Measurements from ENCODE around the gene ZFP36L2.

ZFP36L2 gene

DNA sequence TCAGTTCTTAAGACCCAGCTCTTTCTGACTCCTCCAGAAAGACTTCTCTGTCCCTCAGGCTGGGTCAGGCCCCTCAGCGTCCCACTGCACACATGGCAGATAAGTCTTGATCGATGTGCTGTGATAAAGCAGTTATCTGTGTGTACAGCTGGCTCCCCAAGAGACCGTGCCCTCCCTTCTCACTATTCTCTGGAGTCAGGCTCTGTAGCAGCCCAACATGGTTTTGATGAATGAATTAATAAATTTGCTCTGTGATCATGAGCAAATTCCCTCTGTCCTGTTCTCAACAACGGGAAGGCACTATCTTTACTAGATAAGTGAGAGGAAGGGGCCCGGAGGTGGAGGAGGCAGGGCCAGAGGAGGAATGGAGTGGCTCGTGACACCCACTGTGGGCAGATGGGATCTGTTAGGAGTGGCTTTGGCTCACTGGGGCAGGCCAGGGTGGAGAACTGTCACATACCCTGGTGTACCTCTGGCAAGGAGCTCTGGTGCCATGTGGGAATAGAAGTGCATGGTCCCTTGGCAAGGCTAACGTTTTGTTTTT lies 48.3 kb downstream of the ZFP36L2 start:
- Histone ChIP-seq H3K4me3 (ENCODE audit: low read depth, low read length) (no peak overlapping the region), H3K4me1 (peaks cover 11% of the 10 kb centered on the region), H3K36me3 (no peaks in the 10 kb centered on the region), H3K9me3 (peaks cover 14% of the 10 kb centered on the region), H3K27me3 (no peaks in the 10 kb centered on the region)
- no peak for DNase-seq
- TF ChIP-seq, protein P1, sequence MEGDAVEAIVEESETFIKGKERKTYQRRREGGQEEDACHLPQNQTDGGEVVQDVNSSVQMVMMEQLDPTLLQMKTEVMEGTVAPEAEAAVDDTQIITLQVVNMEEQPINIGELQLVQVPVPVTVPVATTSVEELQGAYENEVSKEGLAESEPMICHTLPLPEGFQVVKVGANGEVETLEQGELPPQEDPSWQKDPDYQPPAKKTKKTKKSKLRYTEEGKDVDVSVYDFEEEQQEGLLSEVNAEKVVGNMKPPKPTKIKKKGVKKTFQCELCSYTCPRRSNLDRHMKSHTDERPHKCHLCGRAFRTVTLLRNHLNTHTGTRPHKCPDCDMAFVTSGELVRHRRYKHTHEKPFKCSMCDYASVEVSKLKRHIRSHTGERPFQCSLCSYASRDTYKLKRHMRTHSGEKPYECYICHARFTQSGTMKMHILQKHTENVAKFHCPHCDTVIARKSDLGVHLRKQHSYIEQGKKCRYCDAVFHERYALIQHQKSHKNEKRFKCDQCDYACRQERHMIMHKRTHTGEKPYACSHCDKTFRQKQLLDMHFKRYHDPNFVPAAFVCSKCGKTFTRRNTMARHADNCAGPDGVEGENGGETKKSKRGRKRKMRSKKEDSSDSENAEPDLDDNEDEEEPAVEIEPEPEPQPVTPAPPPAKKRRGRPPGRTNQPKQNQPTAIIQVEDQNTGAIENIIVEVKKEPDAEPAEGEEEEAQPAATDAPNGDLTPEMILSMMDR (IDR thresholded peaks at IDR 0.05; ENCODE audit: low read depth, low read length) = no peak

DNA sequence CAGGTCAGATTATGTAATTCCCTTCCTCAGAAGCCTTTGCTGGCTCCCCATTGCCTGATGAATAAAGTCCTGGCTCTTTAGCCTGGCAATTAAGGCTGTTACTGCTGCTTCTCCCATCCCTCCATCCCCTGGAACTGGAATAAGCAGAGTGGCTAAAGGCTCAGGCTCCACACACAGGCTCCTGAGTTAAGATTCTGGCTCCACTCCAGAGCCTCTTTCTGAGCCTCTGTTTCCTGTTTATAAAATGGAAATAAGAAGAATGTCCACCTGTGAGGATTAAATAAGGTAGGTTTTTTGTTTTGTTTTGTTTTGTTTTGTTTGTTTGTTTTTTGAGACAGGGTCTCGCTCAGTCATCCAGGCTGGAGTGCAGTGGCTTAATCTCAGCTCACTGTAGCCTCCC lies 50.0 kb downstream of the ZFP36L2 start:
- Histone ChIP-seq H3K27me3 (no peaks in the 10 kb centered on the region), H3K36me3 (no peaks in the 10 kb centered on the region), H3K9me3 (peaks cover 14% of the 10 kb centered on the region), H3K4me3 (ENCODE audit: low read depth, low read length) (no peak overlapping the region), H3K4me1 (peaks cover 14% of the 10 kb centered on the region)
- TF ChIP-seq, protein P1 (IDR thresholded peaks at IDR 0.05; ENCODE audit: low read depth, low read length) = no peak
- DNase-seq = no peak

DNA sequence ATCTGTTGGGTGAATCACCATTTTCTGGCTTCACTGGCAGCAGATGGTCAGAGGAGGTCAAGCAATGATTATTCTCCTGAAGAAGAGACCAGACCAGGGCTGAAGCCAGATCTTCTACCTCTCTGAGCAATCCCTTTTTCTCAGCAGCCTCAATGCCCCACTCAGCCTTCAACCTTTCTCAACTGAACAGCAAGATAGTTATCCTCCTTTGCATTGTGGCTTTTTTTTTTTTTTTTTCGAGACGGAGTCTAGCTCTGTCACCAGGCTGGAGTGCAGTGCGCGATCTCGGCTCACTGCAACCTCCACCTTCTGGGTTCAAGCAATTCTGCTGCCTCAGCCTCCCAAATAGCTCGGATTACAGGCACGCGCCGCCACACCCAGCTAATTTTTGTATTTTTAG lies 50.5 kb downstream of the ZFP36L2 start:
- TF ChIP-seq, protein P1 (IDR thresholded peaks at IDR 0.05; ENCODE audit: low read depth, low read length) = no peak
- H3K36me3 ChIP-seq = no peaks in the 10 kb centered on the region
- no peaks in the 10 kb centered on the region for H3K27me3 ChIP-seq
- no peak for DNase-seq
- H3K9me3 ChIP-seq = peaks cover 14% of the 10 kb centered on the region
- no peak overlapping the region for H3K4me3 ChIP-seq (ENCODE audit: low read depth, low read length)
- H3K4me1 ChIP-seq = peaks cover 14% of the 10 kb centered on the region

DNA sequence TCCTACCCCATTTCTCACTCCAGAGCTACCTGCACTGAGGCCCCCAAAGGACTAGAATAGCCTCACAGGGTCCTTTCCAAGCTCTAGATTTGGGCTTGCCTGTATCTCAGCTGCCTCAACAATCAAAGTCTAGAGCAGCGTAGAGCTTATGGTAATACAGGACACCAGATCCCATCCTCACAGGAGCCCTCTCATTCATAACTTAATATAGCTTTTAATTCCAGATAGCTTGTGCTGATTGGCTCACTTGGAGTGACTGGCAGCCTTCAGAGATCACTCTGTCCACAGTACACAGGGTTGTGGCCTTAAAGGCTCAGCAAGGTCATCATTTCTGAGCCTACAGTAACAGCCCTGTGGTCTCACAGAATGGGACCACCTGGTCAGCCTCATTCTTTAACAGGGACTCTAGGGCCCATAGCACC lies 51.4 kb downstream of the ZFP36L2 start:
- DNase-seq = no peak
- Histone ChIP-seq H3K4me3 (ENCODE audit: low read depth, low read length) (no peak overlapping the region), H3K4me1 (peaks cover 15% of the 10 kb centered on the region), H3K36me3 (no peaks in the 10 kb centered on the region), H3K27me3 (no peaks in the 10 kb centered on the region), H3K9me3 (peaks cover 14% of the 10 kb centered on the region)
- TF ChIP-seq, protein P1 (IDR thresholded peaks at IDR 0.05; ENCODE audit: low read depth, low read length) = no peak

DNA sequence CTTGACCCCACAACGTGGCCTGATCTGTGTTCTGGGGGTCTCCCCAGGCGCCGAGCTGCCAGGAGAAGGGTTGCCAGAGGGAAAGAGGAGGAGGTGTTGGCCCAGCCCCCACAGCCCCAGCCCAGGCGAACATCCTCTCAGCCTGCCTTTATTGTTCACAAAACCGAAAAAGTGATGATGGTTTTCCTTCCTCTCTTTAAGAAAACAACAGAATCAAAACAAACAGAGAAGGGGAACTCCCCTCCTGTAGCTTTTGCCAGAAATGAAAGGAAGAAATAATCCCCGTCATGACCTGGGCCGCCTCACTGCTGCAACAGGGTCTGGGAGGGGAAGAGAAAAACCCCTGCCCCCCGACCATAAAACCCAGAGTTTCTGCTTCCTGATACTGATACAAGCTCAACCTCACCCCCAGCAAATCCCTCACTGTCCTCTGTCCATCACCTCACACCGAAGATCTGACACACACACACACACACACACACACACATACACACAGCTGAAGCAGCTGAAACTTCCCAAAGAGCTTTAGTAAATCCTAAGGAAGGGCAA lies 52.0 kb downstream of the ZFP36L2 start:
- H3K36me3 ChIP-seq = no peaks in the 10 kb centered on the region
- no peak overlapping the region for H3K4me3 ChIP-seq (ENCODE audit: low read depth, low read length)
- H3K27me3 ChIP-seq = no peaks in the 10 kb centered on the region
- peaks cover 14% of the 10 kb centered on the region for H3K9me3 ChIP-seq
- H3K4me1 ChIP-seq = peaks cover 21% of the 10 kb centered on the region
- DNase-seq = no peak
- TF ChIP-seq, protein P1 (IDR thresholded peaks at IDR 0.05; ENCODE audit: low read depth, low read length) = no peak
